GM19372 (cell line): ENCODE measurements around the gene C3orf52.

ENCODE experiments used
- ATAC-seq: cut with Tn5 transposase; IDR thresholded peaks from one replicate; pipeline ENCODE4 v1.9.1; 2021; ENCODE audit warnings: mild to moderate bottlenecking, low read depth, moderate library complexity; ENCODE audit not compliant: unreplicated experiment

The C3orf52 gene

DNA sequence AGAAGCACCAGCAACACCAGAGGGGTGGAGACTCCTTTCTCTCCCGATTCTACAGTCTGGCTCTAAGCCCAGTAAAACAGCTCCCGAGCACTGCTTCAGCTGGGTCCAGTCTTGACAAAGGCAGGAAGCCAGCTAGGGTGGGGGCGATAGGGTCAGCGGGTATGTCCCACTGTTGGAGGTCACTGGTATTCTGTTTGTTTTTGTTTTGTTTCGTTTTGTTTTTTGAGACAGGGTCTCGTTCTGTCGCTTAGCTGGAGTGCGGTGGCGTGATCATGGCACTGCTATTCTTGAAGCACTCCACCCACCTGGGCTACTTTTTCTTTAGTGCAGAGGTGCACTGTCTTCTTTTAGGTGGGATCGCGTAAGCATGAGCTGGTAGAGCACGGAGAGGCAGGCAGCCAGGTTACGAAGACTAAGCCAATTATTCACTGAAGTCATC is 30.6 kb downstream of the C3orf52 start:
- no peak for ATAC-seq

DNA sequence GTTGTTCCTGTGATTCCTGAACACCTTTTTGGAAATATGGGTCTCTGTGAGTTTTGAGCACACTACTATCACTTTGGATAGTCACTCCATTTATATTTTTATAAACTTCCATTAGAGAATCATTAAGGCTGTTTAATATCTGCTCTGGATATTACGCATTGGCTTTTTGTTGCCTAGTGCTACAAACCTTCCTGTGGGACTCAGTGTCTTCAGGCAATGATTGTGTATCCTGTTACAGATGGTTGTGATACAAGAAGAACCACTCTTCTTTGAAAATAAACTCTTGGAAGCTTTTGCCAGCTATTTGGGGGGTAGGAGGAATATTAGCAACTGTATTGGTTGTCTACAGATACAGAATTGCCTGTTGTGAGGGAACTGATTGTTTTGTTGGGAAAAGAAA is 31.2 kb downstream of the C3orf52 start:
- ATAC-seq, result no peak

DNA sequence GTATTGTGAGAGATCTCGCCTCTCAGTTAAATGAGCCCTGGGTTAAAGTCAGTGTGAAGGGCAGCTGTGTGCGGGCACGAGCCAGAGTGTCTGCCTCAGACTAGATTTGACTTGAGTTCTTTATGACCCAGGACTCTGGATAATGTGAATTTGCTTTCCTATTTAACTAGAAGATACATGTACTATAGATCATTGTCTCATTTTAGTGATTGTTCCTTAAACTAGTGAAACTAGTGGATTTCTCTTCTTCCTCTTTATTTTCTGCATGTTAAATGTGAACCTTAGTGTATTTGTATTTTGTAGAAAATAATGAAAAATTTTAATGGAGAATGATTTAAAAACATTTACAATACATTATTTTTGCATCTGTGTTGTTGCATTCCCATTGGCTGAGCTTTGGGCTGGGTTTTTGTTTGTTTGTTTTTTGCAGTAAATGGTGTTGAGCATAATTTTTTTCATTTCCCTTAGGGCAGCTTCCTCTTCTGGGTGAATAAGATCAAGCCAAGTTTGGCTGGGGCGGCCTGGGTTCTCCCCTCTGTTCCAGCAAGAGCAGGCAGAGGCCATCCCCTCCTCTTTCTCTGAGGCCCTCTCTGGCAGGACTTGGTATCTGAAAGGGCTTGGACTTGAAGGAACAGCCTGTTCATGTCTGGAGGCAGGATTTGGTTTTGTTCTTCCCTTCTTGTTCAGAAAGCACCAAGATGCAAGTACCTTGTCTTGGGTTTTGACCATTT is 31.8 kb downstream of the C3orf52 start:
- no peak for ATAC-seq

DNA sequence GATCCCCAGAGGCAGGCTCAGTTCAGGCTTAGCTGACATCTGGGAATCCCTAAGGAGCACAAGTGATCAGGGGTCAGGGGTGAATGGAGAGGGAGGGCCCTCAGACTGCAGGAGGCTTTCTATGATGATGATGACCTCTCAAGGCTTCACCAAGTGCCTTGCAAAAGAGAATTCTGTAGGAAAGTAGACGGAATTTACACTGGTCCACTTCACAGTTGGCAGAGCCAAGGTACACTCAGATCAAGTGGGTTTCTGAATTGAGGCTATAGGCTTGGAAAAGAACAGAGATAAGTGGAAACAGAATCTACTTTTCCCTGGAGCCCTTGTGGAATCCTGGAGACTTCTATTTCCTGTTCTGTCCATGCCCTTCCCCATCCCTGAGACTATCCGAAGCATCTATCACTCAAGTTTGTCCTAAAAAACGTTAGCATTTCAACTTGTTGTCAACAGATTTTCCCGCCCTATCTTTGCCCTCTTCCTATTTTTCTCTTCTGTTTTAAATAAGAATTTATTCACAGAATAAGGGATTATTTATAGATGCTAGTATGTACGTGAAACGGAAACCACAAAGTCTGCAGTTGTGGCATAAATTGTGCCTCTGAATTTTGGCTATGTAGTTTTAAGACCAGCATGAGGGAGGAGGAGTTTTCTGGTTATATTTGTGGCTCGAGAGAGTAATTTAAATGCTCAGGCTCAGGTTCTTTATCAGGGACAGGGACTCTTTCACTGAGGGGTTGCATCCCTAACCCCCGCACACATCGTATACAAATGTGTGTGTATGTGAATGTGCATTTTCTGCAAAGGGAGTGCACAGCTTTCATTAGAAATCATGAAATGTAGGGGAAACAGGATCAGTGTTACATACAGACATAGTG is 34.0 kb downstream of the C3orf52 start:
- no peak for ATAC-seq

DNA sequence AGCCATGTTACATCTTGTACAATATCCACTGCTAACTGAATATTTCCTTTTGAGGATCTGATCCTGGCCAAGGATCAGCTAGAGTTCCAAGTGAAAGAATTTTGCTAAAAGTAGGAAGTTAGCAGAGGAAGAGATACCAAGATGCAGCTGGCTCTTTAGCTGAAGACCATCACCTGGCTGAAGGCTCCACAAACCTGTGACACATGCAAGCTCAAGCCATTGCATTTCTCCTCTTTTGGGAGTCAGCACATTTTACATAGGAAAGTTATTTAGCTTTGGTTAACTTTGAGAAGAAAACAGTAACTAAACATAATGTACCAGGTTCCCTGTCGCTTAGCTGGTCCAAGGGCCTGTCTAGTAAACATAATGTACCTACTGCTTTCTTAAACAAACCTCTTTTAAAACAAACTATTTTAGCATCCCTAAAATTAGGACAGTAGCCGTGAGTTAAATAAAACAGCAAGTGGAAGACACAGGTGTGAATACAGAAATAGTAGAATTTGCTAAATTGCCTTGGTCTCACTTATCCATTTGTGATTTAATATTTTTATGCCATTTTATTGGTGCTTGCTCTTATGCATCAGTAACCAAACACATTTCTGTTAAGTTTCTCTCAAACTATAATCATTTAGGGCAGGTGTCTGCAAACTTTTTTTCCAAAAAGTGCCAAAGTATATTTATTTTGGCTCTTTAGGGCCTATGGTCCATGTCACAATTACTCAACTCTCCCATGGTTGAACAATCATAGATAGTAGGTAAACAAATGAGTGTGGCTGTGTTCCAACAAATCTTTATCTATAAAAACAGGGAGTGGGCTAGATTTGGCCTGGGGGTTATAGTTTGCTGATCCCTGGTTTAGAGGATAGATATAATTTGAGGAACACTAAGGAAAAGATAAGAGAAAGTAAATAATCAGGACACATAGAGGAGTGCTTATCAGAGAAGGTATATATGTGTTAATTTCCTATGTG is 35.7 kb downstream of the C3orf52 start:
- no peak for ATAC-seq

- ATAC-seq, result no peak
Observed at GRCh38 chr3:112122870-112123269, 36.7 kb downstream of the C3orf52 start.

GRCh38 chr3:112123548-112123947 is 37.4 kb downstream of the C3orf52 start:
- ATAC-seq, result no peak

DNA sequence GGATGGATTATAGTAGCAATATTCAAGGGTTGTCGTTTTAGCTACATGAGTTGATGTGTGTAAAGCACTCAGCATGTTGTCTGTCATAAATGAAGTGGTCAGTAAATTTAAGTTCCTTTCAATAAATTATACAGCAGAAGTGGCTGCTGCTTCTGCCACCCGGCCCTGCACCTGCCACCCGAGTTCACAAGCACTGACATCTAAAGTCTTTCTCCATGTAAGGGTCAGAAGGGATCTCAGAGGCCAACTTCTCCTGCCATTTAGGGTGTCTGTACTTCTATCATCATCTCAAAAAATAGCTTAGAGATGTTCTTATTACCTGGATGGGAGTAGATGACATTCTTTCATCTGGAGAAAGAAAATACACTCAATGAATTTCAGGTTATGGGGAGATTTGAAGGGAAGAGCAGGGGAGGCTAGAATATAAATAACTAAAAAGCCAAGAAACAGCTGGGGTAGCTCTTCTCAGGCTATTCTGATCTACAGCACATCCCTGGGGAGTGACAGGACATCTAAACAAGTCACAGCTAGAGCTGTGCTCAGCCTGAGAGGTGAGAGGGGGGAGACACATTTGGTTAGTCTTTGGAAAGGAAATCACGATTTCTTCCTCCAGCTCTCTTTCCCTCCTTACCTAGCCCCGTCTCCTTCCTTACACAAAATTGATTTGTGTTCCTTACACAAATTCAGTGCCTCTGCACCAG is 38.9 kb downstream of the C3orf52 start:
- no peak for ATAC-seq

DNA sequence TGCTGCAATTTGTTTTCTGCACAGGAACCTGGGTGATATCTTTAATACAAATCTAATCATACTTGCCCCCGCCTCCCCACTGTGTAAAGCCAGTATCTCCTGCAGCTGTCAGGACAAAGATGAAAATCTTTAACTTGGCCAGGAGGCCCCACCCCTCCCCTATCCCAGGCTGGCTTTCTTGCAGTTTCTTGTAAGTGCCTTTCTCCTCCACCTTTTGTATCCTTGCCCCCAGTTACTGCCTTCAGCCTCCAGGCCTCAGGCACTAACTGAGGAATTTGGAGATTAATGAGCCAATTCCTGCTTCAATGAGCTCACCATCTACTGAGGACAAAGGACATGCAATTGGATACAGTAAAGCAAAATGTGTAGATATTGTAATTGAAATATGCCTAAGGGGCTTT is 40.3 kb downstream of the C3orf52 start:
- no peak for ATAC-seq

- ATAC-seq, result no peak
Observed at GRCh38 chr3:112127522-112128494, 41.6 kb downstream of the C3orf52 start.

- peak; percentile 46 for ATAC-seq
Observed at GRCh38 chr3:112128843-112129727, 42.9 kb downstream of the C3orf52 start.

- ATAC-seq, result no peak
Observed at GRCh38 chr3:112129925-112130637, 43.9 kb downstream of the C3orf52 start.

GRCh38 chr3:112130638-112130993 is 44.4 kb downstream of the C3orf52 start:
- no peak for ATAC-seq

DNA sequence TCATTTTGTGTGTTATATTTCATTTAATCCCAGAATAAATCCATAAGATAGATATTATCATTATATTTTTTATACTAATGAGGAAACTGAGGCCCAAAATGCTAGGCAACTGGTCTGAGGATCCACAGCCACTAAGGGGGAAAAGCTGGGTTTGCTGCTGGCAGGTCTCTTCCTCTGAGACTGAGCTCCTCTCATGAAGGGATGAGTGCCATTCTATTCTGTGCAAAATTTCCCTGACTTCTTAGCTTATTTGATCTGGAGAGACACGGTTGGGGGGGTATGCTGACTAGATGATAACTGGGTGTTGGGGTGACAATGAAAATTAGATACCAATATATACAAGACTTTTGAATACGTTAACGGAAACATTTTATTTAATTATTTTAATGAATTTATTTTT is 44.9 kb downstream of the C3orf52 start:
- ATAC-seq, result no peak

GRCh38 chr3:112132088-112132487 is 45.9 kb downstream of the C3orf52 start:
- ATAC-seq, result no peak

- no peak for ATAC-seq
Observed at GRCh38 chr3:112132554-112132953, 46.4 kb downstream of the C3orf52 start.

- ATAC-seq, result peak; percentile 69
Observed at GRCh38 chr3:112132975-112133448, 46.8 kb downstream of the C3orf52 start, which contains the start of gene GCSAM. Gene GCSAM (minus strand): TSS chr3:112133248. CDS start chr3:112133120, 128 bp downstream.
